ENCODE results near the gene MACROD2. TPM values are rescaled to one million over a fixed set of nuclear protein-coding genes. Genes with fewer than 3 reads are reported as not detected.

Gene MACROD2
- total RNA-seq, 2 donors from 2014 or later: 8.3 to 21.8 TPM

DNA sequence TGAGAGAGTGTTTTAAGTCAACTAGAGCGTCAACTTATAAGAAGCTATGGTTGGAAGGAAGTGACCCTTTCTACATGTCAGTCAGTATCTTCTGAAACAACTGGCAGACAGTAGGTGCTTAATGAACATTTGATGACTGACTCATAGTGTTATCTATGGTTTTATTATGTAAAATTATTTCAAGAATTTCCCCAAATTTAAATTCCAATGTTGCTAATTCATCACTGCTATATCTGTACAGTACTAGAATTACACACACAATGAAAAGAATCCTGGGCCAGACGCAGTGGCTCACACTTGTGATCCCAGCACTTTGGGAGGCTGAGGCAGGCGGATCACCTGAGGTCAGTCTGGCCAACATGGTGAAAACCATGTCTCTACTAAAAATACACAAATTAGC is 1063.5 kb downstream of the MACROD2 start:
- Histone ChIP-seq H3K4me3 (no peak overlapping the region), H3K9me3 (no peaks in the 10 kb centered on the region), H3K27ac (no peak overlapping the region), H3K27me3 (no peaks in the 10 kb centered on the region), H3K4me1 (no peaks in the 10 kb centered on the region), H3K36me3 (replicated peaks in 1 of 2; ENCODE audit: insufficient read depth in 1 of 2, low read depth in 2 of 2) (no peaks in the 10 kb centered on the region)
- no peak for TF ChIP-seq POLR2A (IDR thresholded peaks at IDR 0.05)
- TF ChIP-seq, protein P1, sequence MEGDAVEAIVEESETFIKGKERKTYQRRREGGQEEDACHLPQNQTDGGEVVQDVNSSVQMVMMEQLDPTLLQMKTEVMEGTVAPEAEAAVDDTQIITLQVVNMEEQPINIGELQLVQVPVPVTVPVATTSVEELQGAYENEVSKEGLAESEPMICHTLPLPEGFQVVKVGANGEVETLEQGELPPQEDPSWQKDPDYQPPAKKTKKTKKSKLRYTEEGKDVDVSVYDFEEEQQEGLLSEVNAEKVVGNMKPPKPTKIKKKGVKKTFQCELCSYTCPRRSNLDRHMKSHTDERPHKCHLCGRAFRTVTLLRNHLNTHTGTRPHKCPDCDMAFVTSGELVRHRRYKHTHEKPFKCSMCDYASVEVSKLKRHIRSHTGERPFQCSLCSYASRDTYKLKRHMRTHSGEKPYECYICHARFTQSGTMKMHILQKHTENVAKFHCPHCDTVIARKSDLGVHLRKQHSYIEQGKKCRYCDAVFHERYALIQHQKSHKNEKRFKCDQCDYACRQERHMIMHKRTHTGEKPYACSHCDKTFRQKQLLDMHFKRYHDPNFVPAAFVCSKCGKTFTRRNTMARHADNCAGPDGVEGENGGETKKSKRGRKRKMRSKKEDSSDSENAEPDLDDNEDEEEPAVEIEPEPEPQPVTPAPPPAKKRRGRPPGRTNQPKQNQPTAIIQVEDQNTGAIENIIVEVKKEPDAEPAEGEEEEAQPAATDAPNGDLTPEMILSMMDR (IDR thresholded peaks at IDR 0.05): no peak
- 73 to 95% methylated on average over 3 of the region's 3 CpGs for WGBS, 2 donors
- DNase-seq: no peak
- intact Hi-C loops (cut with DNase I): no loop called here
- no peak for ATAC-seq

DNA sequence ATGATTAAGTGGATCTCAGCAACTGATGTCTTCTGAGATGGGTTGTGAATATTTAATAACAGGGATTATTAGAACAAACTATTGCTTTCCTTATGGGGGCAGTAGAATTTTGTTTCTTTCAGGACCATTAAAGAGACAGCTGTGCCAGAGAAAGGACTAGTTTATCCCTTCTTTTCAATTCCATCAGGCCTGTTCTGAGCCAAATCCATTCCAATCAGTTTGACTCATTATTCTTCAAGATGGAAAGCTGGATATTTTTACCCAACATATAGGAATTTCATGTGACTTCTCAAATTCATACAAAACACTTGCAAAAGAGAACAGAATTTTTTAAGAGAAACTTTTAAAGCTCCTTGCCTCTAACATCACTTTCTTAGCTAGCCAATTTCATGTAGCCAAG is 1064.1 kb downstream of the MACROD2 start:
- no peak for ATAC-seq
- no peaks in the 10 kb centered on the region for H3K36me3 ChIP-seq (replicated peaks in 1 of 2; ENCODE audit: insufficient read depth in 1 of 2, low read depth in 2 of 2)
- H3K4me1 ChIP-seq: no peaks in the 10 kb centered on the region
- no peak overlapping the region for H3K27ac ChIP-seq
- H3K9me3 ChIP-seq: no peaks in the 10 kb centered on the region
- H3K4me3 ChIP-seq: no peak overlapping the region
- intact Hi-C loops (cut with DNase I): no loop called here
- TF ChIP-seq, protein P1 (IDR thresholded peaks at IDR 0.05): no peak
- TF ChIP-seq POLR2A (IDR thresholded peaks at IDR 0.05): no peak
- no peak for DNase-seq
- no peaks in the 10 kb centered on the region for H3K27me3 ChIP-seq

DNA sequence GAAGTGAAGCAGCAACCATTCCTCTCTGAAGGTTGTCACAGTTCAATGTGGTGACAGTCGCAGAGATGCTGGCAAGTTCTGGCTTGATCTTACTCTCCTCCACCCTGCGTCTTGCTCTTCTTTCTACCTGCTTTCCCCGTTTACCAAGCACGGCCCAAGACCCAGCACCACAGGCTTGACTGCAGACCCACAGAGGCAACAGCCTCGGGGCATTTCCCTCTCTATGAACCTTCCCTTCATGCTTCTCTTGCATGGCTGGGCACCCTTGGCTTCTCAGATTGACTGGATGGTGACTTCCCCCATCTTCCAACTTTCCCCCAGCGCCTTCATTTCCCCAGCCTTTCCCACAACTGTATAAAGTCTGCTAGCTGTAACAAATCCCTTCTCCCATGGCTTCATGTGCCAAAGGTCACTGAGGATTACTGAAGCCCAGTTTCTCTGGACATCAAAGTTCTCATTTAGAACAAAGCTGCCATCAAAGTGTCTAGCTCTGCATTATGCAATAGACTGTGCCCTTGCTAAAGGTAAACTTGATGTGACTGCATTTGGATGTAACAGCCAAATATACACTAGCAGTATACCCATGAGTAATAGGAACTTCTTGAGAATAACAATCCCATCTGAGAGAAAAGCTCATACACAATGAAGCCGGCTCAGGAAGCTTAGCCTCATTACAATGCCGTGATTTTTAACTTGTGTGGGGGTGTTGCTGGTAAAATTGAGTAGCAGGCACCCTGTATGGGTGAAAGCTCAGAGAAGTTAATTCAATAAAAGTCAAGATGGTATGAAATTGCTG is 1065.1 kb downstream of the MACROD2 start:
- 86 to 87% methylated on average over 8 of the region's 8 CpGs for WGBS, 2 donors
- no peak overlapping the region for H3K27ac ChIP-seq
- H3K36me3 ChIP-seq (replicated peaks in 1 of 2; ENCODE audit: insufficient read depth in 1 of 2, low read depth in 2 of 2): no peaks in the 10 kb centered on the region
- H3K4me3 ChIP-seq: no peak overlapping the region
- H3K9me3 ChIP-seq: no peaks in the 10 kb centered on the region
- no peak for DNase-seq
- H3K27me3 ChIP-seq: no peaks in the 10 kb centered on the region
- no peaks in the 10 kb centered on the region for H3K4me1 ChIP-seq
- TF ChIP-seq, protein P1 (IDR thresholded peaks at IDR 0.05): no peak
- TF ChIP-seq POLR2A (IDR thresholded peaks at IDR 0.05): no peak
- intact Hi-C loops (cut with DNase I): no loop called here
- no peak for ATAC-seq

DNA sequence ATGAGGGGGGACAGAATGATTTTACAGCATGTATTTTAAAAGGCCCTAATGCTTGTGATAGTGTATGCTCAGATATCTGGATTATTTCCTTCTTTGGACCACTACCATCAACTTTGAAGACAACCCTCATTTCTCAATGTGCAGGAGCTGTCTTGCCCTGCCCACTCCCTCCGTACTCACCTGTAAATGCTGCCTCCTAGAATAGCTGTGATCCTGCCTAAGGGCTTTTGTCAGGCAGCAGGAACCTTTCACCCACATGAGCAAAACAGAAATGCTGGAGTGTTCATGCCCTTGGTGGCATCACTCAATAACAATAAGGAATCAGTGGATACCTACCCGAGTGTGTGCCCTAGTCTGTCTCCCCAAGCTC is 1065.7 kb downstream of the MACROD2 start:
- ATAC-seq (no peak), DNase-seq (no peak)
- TF ChIP-seq POLR2A (IDR thresholded peaks at IDR 0.05): no peak
- TF ChIP-seq, protein P1 (IDR thresholded peaks at IDR 0.05): no peak
- intact Hi-C loops (cut with DNase I): no loop called here
- Histone ChIP-seq H3K4me3 (no peak overlapping the region), H3K27me3 (no peaks in the 10 kb centered on the region), H3K27ac (no peak overlapping the region), H3K4me1 (no peaks in the 10 kb centered on the region), H3K9me3 (no peaks in the 10 kb centered on the region), H3K36me3 (replicated peaks in 1 of 2; ENCODE audit: insufficient read depth in 1 of 2, low read depth in 2 of 2) (no peaks in the 10 kb centered on the region)
- 67 to 82% methylated on average over 2 of the region's 2 CpGs for WGBS, 2 donors

DNA sequence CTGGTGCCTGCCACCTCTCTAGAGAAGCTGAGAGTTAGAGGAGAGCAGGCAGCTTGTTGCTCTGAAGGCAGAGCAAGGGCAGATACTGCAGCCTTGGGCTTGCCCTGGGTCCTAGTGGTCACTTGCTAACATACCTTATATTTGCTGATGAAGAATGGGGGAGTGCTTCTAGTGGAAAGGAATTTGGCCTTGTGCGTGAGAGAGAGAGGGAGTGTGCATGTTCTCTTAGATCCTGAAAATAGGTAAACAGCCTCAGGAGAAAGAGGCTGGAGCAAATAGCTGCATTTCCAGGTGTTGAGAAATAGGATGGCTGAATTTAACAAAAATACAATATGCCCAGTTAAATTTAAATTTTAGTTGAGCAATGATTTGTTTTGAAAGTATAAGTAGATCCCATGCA is 1066.6 kb downstream of the MACROD2 start:
- ATAC-seq (no peak), DNase-seq (no peak)
- intact Hi-C loops (cut with DNase I): no loop called here

More for the DNA sequence above, 1066.6 kb downstream of the MACROD2 start:
- no peak overlapping the region for H3K27ac ChIP-seq
- no peaks in the 10 kb centered on the region for H3K4me1 ChIP-seq
- H3K9me3 ChIP-seq: no peaks in the 10 kb centered on the region
- no peaks in the 10 kb centered on the region for H3K27me3 ChIP-seq
- TF ChIP-seq, protein P1 (IDR thresholded peaks at IDR 0.05): no peak
- no peak for TF ChIP-seq POLR2A (IDR thresholded peaks at IDR 0.05)
- no peak overlapping the region for H3K4me3 ChIP-seq
- H3K36me3 ChIP-seq (replicated peaks in 1 of 2; ENCODE audit: insufficient read depth in 1 of 2, low read depth in 2 of 2): no peaks in the 10 kb centered on the region
- WGBS, 2 donors: 12 to 36% methylated on average over 1 of the region's 1 CpG

Data from body of pancreas (tissue), 4 donors.